ENCODE results near the gene ENOX2. TPM values are rescaled to one million over a fixed set of nuclear protein-coding genes. Genes with fewer than 3 reads are reported as not detected.
"Not testable (repeated sequence)": the region's sequence is repeated elsewhere in the genome, so short reads cannot be mapped to it uniquely, and the experiment has no call there.

The ENOX2 gene
- total RNA-seq, 1 experiment from 2014 or later: 21.4 TPM

- DNase-seq: no peak
- Histone ChIP-seq H3K9me3 (ENCODE audit: insufficient read depth, low read depth) (no peaks in the 10 kb centered on the region), H3K27me3 (ENCODE audit: insufficient read depth, low read depth) (no peaks in the 10 kb centered on the region), H3K27ac (no peak overlapping the region), H3K4me3 (no peak overlapping the region), H3K4me1 (replicated peaks; ENCODE audit: insufficient read depth) (peaks cover 14% of the 10 kb centered on the region; the same call in 1 of the 2 replicates), H3F3A (ENCODE audit: insufficient read depth, low read depth) (no peaks in the 10 kb centered on the region), H3K9me2 (ENCODE audit: insufficient read depth) (peaks cover 5% of the 10 kb centered on the region; the same call in 1 of the 2 replicates), H4K20me1 (ENCODE audit: insufficient read depth) (no peaks in the 10 kb centered on the region), H3K36me3 (ENCODE audit: low read depth) (no peaks in the 10 kb centered on the region), H3K79me2 (ENCODE audit: low read depth) (no peaks in the 10 kb centered on the region), H3K4me2 (no peak overlapping the region), H2AFZ (no peak overlapping the region)
- POLR2A ChIA-PET (ENCODE audit: unreplicated experiment): no interaction called here
- CTCF ChIA-PET: no interaction called here
- no TSS peak for BruUV-seq (replicated peaks)
- intact Hi-C loops (cut with micrococcal nuclease; ENCODE audit: unreplicated experiment): no loop called here
- TF ChIP-seq CTCF (conservative IDR thresholded peaks at IDR 0.05): no peak
- no peak for TF ChIP-seq EZH2 (IDR thresholded peaks at IDR 0.05; ENCODE audit: low read depth)
Measured at GRCh38 chrX:130801901-130802300, 101.1 kb downstream of the ENOX2 start.

GRCh38 chrX:130799393-130799792, 103.6 kb downstream of the ENOX2 start:
- Histone ChIP-seq H2AFZ (no peak overlapping the region), H3K4me2 (no peak overlapping the region), H3K9me2 (ENCODE audit: insufficient read depth) (peaks cover 5% of the 10 kb centered on the region; the same call in 1 of the 2 replicates), H3F3A (ENCODE audit: insufficient read depth, low read depth) (peaks cover 4% of the 10 kb centered on the region; the same call in 1 of the 2 replicates), H3K36me3 (ENCODE audit: low read depth) (no peaks in the 10 kb centered on the region), H3K9me3 (ENCODE audit: insufficient read depth, low read depth) (no peaks in the 10 kb centered on the region), H3K79me2 (ENCODE audit: low read depth) (no peaks in the 10 kb centered on the region), H3K4me3 (no peak overlapping the region), H3K27me3 (ENCODE audit: insufficient read depth, low read depth) (no peaks in the 10 kb centered on the region), H3K4me1 (replicated peaks; ENCODE audit: insufficient read depth) (peaks cover 8% of the 10 kb centered on the region), H4K20me1 (ENCODE audit: insufficient read depth) (no peaks in the 10 kb centered on the region; the same call in 1 of the 2 replicates), H3K27ac (no peak overlapping the region)
- POLR2A ChIA-PET (ENCODE audit: unreplicated experiment): no interaction called here
- no TSS peak for BruUV-seq (replicated peaks)
- intact Hi-C loops (cut with micrococcal nuclease; ENCODE audit: unreplicated experiment): no loop called here
- CTCF ChIA-PET: no interaction called here
- TF ChIP-seq CTCF (conservative IDR thresholded peaks at IDR 0.05) (no peak), EZH2 (IDR thresholded peaks at IDR 0.05; ENCODE audit: low read depth) (no peak)
- DNase-seq: no peak

GRCh38 chrX:130793975-130794374, 109.0 kb downstream of the ENOX2 start:
- TF ChIP-seq EZH2 (IDR thresholded peaks at IDR 0.05; ENCODE audit: low read depth): no peak
- no peak for TF ChIP-seq CTCF (conservative IDR thresholded peaks at IDR 0.05)
- no peaks in the 10 kb centered on the region for H3K9me3 ChIP-seq (ENCODE audit: insufficient read depth, low read depth)
- peaks cover 2% of the 10 kb centered on the region; the same call in 1 of the 2 replicates for H4K20me1 ChIP-seq (ENCODE audit: insufficient read depth)
- H3K9me2 ChIP-seq (ENCODE audit: insufficient read depth): no peaks in the 10 kb centered on the region
- intact Hi-C loops (cut with micrococcal nuclease; ENCODE audit: unreplicated experiment): no loop called here
- H3K27ac ChIP-seq: no peak overlapping the region
- peak overlapping the region; percentile 13; the same call in 1 of the 2 replicates for H3K4me2 ChIP-seq
- no peaks in the 10 kb centered on the region for H3K27me3 ChIP-seq (ENCODE audit: insufficient read depth, low read depth)
- H3F3A ChIP-seq (ENCODE audit: insufficient read depth, low read depth): peaks cover 6% of the 10 kb centered on the region; the same call in 1 of the 2 replicates
- H2AFZ ChIP-seq: no peak overlapping the region
- H3K4me1 ChIP-seq (replicated peaks; ENCODE audit: insufficient read depth): peaks cover 17% of the 10 kb centered on the region
- ChIA-PET POLR2A (ENCODE audit: unreplicated experiment) (interaction anchor here (0.5 to 0.6 kb wide), 2 partner anchors 109 to 187 kb away, joined by 4 read pairs; no protein-coding TSS in a partner anchor), CTCF (no interaction called here)
- H3K79me2 ChIP-seq (ENCODE audit: low read depth): no peaks in the 10 kb centered on the region
- BruUV-seq (replicated peaks): no TSS peak
- no peak overlapping the region for H3K4me3 ChIP-seq
- H3K36me3 ChIP-seq (ENCODE audit: low read depth): no peaks in the 10 kb centered on the region
- peak in 1 of 2 experiments; percentile 56 for DNase-seq

GRCh38 chrX:130791870-130792269, 111.1 kb downstream of the ENOX2 start:
- H3K27ac ChIP-seq; POLR2A ChIA-PET (ENCODE audit: unreplicated experiment): not testable (repeated sequence)

More at GRCh38 chrX:130791870-130792269, 111.1 kb downstream of the ENOX2 start:
- H3K27me3 ChIP-seq (ENCODE audit: insufficient read depth, low read depth); BruUV-seq (replicated peaks); H3K79me2 ChIP-seq (ENCODE audit: low read depth); CTCF ChIA-PET; intact Hi-C loops (cut with micrococcal nuclease; ENCODE audit: unreplicated experiment); H4K20me1 ChIP-seq (ENCODE audit: insufficient read depth); H3K36me3 ChIP-seq (ENCODE audit: low read depth); H3K4me2 ChIP-seq; DNase-seq; H3F3A ChIP-seq (ENCODE audit: insufficient read depth, low read depth); H3K9me2 ChIP-seq (ENCODE audit: insufficient read depth); H3K4me3 ChIP-seq; H2AFZ ChIP-seq; H3K9me3 ChIP-seq (ENCODE audit: insufficient read depth, low read depth): not testable (repeated sequence)
- peaks cover 17% of the 10 kb centered on the region for H3K4me1 ChIP-seq (replicated peaks; ENCODE audit: insufficient read depth)

All from PC-9 (cell line).